HG03095 (cell line): ENCODE data around the gene MRPL53.

Experiments
- ATAC-seq: cut with Tn5 transposase; IDR thresholded peaks from one replicate; pipeline ENCODE4 v1.9.1; 2021; ENCODE audit warnings: moderate library complexity; ENCODE audit not compliant: unreplicated experiment

Gene MRPL53

GRCh38 chr2:74472086-74472944 lies at the start of gene MRPL53:
TSS of gene MRPL53 (minus strand) at chr2:74472680. CDS start at chr2:74472660, 20 bp downstream.
- peak; percentile 75 for ATAC-seq

DNA sequence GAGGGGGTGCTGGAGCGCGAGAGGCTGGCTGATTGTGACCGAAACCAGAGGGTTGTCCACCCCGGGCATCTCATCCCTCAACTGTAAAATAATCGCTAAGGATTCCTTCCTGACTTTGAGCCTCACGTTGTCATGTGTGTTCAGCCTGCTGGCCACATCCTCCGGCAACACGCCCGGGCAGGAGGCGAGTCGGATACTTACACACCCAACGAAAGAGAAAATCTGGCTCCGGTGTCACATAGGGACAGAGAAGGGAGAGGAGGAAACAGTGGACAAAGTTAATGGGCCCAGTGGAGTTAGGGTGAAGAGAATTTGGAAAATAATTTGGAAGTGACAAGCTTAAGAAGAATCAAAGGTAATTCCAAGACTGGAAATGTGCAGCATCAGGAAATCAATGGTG lies 44.2 kb upstream of the MRPL53 start:
- ATAC-seq: no peak

GRCh38 chr2:74515981-74516633 lies 43.6 kb upstream of the MRPL53 start:
- no peak for ATAC-seq

DNA sequence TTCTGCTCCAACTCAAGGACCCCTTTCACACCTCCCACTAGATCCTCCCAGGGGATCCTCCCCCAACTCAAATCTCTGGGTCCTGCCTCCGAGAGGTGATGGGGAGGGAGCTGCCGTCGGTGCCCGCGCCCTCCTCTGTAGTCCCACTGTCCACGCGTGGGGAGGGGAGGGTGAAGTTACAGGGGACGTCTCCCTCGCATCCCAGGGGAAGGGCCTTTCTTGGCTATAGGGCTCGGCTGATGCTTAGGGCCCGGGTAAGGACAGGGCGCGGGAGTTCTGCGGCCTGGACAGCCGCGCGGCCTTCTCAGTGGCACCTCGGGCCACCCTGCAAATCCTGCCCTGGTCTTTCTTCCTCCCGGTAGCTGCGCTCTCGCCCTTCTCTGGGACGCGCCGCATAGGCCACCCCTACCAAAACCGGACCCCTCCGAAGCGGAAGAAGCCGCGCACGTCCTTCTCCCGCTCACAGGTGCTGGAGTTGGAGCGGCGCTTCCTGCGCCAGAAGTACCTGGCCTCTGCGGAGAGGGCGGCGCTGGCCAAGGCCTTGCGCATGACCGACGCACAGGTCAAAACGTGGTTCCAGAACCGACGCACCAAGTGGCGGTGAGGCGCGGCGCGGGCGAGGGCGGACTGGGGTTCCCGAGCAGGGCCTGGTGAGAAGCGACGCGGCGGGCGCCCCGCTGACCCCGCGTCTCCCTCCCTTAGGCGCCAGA lies 42.9 kb upstream of the MRPL53 start:
- no peak for ATAC-seq

GRCh38 chr2:74514368-74515270 lies 42.1 kb upstream of the MRPL53 start, which contains the start of gene TLX2:
TSS of gene TLX2 (plus strand) at chr2:74514450. CDS start at chr2:74514807, 357 bp downstream.
- ATAC-seq: no peak

- no peak for ATAC-seq
Measured at GRCh38 chr2:74513605-74514367, 41.3 kb upstream of the MRPL53 start.

DNA sequence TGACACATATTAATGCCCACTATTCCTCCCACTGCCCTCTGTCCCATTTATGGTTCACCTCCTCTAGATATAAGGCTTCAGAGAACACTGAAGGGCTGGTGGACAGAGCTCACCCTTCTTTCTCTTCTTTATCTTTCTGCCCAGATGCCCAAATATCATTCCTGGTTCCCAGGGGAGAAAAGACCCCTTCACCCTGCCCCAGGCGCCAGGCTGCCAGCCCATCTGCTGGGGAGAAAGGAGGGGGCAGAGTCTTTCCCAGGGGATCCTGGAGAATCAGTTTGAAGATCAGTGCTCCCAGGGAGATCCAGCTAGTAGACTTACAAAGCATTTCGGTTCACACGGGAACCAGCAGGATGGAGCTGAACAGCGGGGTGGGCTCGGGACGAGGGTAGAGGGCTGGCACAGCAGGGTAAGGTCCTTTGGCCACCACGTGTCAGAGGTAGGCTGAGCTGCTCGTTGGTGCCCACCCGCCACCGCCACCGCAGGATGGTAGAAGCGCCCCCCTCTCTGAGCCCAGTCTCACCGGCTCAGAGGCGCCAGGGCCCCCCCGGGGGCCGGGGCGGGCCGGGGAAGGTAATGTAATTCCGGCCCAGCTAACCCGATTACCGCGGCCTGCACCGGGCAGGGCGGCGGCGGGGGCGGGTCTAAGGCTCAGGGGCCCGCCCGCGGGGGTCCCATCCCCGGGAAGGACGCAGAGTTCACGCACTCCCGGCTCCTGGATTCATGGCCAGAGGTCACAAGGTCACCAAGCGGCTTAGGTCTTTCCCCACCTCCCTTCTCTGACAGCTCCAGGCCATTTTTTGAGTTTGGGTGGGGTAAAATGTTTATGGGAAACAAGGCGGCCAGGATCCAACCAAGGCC lies 40.5 kb upstream of the MRPL53 start:
- ATAC-seq: no peak

- no peak for ATAC-seq
Measured at GRCh38 chr2:74511104-74511989, 38.9 kb upstream of the MRPL53 start.

- ATAC-seq: no peak
Measured at GRCh38 chr2:74510272-74510671, 37.8 kb upstream of the MRPL53 start.

DNA sequence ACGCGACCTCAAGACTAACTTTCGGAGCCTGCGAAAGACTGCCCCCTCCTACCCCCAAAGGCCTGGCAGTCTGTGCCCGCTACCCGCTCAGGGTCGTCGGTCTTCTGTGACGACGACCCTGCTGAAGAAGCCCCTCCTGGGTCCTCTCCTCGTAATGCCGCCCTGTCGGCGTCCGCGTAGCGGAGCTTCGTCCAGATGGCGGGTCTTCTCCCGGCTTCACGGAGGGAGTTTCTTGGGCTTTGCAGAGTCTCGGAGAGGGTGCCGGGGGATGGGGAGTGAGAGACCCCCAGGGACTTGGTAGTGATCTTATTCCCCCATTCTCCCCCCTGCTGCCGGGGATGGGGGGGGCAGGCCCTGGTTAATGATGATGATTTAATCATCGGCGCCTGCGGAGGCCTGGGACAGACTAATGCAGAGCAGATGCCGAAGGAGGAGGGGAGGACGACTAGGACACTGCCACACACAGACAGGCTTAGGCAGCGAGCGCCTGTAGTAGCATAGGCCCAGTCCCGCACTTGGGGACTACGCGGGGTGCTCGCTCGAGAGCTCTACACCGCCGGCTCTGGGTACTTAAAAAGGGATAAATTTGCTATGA lies 35.5 kb upstream of the MRPL53 start:
- ATAC-seq: no peak

GRCh38 chr2:74507145-74507925 lies 34.9 kb upstream of the MRPL53 start, which contains the start of gene PCGF1:
TSS of gene PCGF1 (minus strand) at chr2:74507695. CDS start at chr2:74507668, 27 bp downstream.
- ATAC-seq: peak; percentile 84

DNA sequence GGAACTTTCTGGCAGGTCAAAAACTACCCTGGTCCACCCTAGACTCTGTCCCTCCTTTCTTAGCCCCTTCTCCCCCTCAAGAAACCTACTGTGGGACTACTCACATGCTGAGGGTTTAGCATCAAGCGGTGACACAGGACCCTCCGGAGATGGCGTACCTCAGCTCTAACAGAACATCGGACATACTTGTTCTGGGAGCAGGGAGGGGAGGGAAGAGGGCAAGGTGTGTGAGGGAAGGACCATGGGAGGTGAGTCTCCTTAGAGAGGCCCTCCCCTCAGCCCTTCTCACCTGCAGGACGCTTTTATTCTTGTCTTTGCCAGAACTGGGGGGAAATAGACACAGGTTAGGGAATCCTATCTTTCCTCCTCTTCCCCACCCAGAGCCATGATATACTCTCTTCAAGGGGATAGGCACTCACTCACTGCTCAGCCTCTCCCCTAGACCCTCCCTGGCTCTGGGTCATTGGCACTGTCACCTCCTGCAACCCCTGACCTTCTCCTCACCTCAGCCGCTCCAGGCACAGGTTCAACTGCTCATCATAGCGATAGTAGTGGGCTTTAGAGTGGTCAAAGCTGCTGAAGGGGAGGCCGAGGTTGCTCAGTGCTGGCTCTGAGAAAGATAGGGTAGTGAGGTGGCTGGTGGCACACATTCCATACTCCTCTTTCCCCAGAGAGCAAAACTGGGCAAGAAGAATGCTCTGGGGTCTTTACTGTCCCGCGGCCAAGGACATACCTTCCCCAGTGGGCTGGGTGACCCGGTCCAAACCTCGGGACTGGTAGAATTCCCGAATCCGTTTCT lies 33.2 kb upstream of the MRPL53 start:
- ATAC-seq: no peak

GRCh38 chr2:74504591-74504990 lies 32.1 kb upstream of the MRPL53 start:
- no peak for ATAC-seq

DNA sequence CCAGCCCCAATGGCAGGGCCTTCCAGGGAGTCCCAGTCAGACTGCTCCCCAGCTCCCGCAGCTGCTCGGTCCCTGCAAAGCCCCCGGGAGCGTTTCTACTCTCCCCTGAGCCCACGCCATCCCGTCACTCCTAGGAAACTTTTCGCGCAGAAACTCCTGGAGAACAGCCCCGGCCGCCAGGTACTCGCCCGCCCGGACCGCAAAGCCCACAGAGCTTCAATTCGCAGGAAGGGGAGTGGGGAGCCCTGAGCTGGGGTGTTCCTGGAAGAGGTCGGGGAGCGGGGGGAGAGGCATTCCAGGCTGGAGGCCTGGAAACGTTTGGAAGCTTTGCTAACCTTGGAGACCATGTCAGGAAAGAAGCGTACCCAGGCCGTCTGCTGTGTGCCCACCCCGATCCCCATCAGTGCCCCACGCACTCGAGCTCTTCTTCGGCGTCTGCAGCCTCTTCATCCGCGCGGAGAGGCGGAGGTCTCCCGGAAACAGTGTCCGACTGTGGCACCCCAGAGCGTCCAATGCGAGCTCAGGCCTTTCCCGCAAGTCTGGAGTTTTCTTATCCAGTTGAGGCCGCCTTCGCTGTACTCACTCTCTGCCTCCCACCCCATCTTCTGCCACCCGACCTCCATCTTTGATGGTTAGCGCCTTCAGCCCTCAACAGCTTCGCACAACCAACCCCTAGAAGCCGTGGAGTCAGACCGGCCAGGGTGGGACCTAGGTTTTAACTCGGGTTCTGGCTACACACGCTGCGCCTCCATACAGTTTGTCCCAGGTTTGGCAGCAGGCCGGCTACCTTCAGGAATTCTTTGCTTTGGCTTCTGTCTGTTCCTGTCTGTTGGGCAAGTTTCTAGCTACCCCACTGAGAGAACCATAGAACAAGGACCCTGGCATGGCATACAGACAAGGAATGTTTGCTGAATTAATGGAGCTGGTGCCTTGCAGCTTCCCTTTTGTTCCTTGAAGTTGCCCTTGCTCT lies 31.3 kb upstream of the MRPL53 start:
- ATAC-seq: no peak
